Activated T-cell treated with anti-CD3 and anti-CD28 coated beads, Interleukin-2, amount 50 U/mL, for 24 hours (primary cell): Measurements from ENCODE around the gene TMED1.

ENCODE experiments used
- DNase-seq: peaks from one replicate; pipeline ENCODE4 v3.0.0-alpha.2; 2020
- H3K27ac Mint-ChIP-seq: 2 replicates; pipeline ENCODE4 v1.8.0; 2020; ENCODE audit warnings: mild to moderate bottlenecking, mixed read lengths
- H3K27me3 Mint-ChIP-seq: 2 replicates; pipeline ENCODE4 v1.8.0; 2020; ENCODE audit warnings: mixed read lengths
- H3K36me3 Mint-ChIP-seq: 2 replicates; pipeline ENCODE4 v1.8.0; 2020; ENCODE audit warnings: low read depth, mixed read lengths
- H3K4me1 Mint-ChIP-seq: 2 replicates; pipeline ENCODE4 v1.8.0; 2020; ENCODE audit warnings: low read depth, mixed read lengths
- H3K4me3 Mint-ChIP-seq: 2 replicates; pipeline ENCODE4 v1.8.0; 2020; ENCODE audit warnings: mild to moderate bottlenecking, moderate library complexity, mixed read lengths
- H3K9me3 Mint-ChIP-seq: 2 replicates; pipeline ENCODE4 v1.8.0; 2020; ENCODE audit warnings: mixed read lengths

TMED1 gene

GRCh38 chr19:10797078-10797477 lies 38.9 kb downstream of the TMED1 start:
- Mint-ChIP-seq H3K4me3 (peak overlapping the region; percentile 73), H3K27me3 (no peaks in the 10 kb centered on the region), H3K4me1 (peaks cover 46% of the 10 kb centered on the region), H3K9me3 (no peaks in the 10 kb centered on the region), H3K36me3 (peaks cover 91% of the 10 kb centered on the region), H3K27ac (peak overlapping the region; percentile 93)
- no peak for DNase-seq

GRCh38 chr19:10796653-10797052 lies 39.4 kb downstream of the TMED1 start:
- Mint-ChIP-seq H3K4me3 (peak overlapping the region; percentile 73), H3K4me1 (peaks cover 46% of the 10 kb centered on the region), H3K36me3 (peaks cover 93% of the 10 kb centered on the region), H3K9me3 (no peaks in the 10 kb centered on the region), H3K27me3 (no peaks in the 10 kb centered on the region), H3K27ac (peak overlapping the region; percentile 93)
- DNase-seq: no peak

GRCh38 chr19:10789866-10790265 lies 46.1 kb downstream of the TMED1 start:
- no peak for DNase-seq
- Mint-ChIP-seq H3K27ac (no peak overlapping the region), H3K9me3 (no peaks in the 10 kb centered on the region), H3K36me3 (peaks cover 89% of the 10 kb centered on the region), H3K27me3 (no peaks in the 10 kb centered on the region), H3K4me1 (no peaks in the 10 kb centered on the region), H3K4me3 (no peak overlapping the region)

- DNase-seq: no peak
- Mint-ChIP-seq H3K9me3 (no peaks in the 10 kb centered on the region), H3K4me1 (no peaks in the 10 kb centered on the region), H3K4me3 (no peak overlapping the region), H3K27ac (peak overlapping the region; percentile 67), H3K27me3 (no peaks in the 10 kb centered on the region), H3K36me3 (peaks cover 87% of the 10 kb centered on the region)
These were observed 47.9 kb downstream of the TMED1 start for GRCh38 chr19:10788146-10788545.

- H3K4me3 Mint-ChIP-seq: no peak overlapping the region
- no peaks in the 10 kb centered on the region for H3K4me1 Mint-ChIP-seq
- H3K27me3 Mint-ChIP-seq: no peaks in the 10 kb centered on the region
- H3K36me3 Mint-ChIP-seq: peaks cover 93% of the 10 kb centered on the region
- H3K9me3 Mint-ChIP-seq: no peaks in the 10 kb centered on the region
- DNase-seq: no peak
- H3K27ac Mint-ChIP-seq: peak overlapping the region; percentile 58
These were observed 51.8 kb downstream of the TMED1 start for GRCh38 chr19:10784257-10784656.

- H3K36me3 Mint-ChIP-seq: peaks cover 88% of the 10 kb centered on the region
- H3K4me1 Mint-ChIP-seq: no peaks in the 10 kb centered on the region
- H3K4me3 Mint-ChIP-seq: no peak overlapping the region
- DNase-seq: no peak
- no peaks in the 10 kb centered on the region for H3K27me3 Mint-ChIP-seq
- no peak overlapping the region for H3K27ac Mint-ChIP-seq
- H3K9me3 Mint-ChIP-seq: no peaks in the 10 kb centered on the region
These were observed 53.2 kb downstream of the TMED1 start for GRCh38 chr19:10782795-10783194.
